Mammary epithelial cell (primary cell): ENCODE results near the gene TUBB3.

ENCODE experiments used
- EZH2 ChIP-seq: IDR thresholded peaks from 2 replicates; pipeline ENCODE4 v1.6.1; 2012; ENCODE audit warnings: low read length, inconsistent platforms, borderline replicate concordance
- TF ChIP-seq, protein P1 (sequence below), 2 donors: IDR thresholded peaks in 1 of 2; conservative IDR thresholded peaks in 1 of 2; 2 replicates each; pipeline ENCODE4 v1.5.1; 2011 to 2012; ENCODE audit warnings: inconsistent platforms in 2 of 2, low read length in 2 of 2, mild to moderate bottlenecking in 2 of 2, control low read depth in 1 of 2, low read depth in 1 of 2; ENCODE audit not compliant: insufficient read depth in 1 of 2; ENCODE audit errors: extremely low read depth in 1 of 2

DNA sequence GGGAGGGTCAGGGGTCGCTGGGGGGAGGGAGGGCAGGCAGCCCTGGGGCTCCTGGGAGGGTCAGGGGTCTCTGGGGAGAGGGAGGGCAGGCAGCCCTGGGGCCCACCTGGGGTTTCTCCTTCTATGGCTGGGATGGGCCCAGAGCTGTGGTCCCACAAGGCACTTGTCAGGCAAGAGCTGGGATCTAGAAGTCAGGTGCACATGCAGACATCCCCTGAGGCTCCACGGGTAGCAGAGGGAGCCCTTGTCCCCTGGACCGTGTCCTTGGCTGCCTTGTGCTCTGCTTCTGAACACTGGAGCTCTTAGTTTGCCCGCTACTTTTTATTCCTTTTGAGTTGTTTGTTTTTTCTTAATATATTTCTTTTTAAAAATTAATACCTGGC is 1.8 kb downstream of the TUBB3 start:
- TF ChIP-seq, protein P1, sequence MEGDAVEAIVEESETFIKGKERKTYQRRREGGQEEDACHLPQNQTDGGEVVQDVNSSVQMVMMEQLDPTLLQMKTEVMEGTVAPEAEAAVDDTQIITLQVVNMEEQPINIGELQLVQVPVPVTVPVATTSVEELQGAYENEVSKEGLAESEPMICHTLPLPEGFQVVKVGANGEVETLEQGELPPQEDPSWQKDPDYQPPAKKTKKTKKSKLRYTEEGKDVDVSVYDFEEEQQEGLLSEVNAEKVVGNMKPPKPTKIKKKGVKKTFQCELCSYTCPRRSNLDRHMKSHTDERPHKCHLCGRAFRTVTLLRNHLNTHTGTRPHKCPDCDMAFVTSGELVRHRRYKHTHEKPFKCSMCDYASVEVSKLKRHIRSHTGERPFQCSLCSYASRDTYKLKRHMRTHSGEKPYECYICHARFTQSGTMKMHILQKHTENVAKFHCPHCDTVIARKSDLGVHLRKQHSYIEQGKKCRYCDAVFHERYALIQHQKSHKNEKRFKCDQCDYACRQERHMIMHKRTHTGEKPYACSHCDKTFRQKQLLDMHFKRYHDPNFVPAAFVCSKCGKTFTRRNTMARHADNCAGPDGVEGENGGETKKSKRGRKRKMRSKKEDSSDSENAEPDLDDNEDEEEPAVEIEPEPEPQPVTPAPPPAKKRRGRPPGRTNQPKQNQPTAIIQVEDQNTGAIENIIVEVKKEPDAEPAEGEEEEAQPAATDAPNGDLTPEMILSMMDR (conservative IDR thresholded peaks at IDR 0.05 in 1 of 2, IDR thresholded peaks at IDR 0.05 in 1 of 2; ENCODE audit: extremely low read depth in 1 of 2, insufficient read depth in 1 of 2, low read depth in 1 of 2, low read length in 2 of 2), result no peak
- TF ChIP-seq EZH2, result no peak
